MM.1S (cell line): ENCODE measurements around the gene SLC25A22.

Source experiments
- DNase-seq: peaks from one replicate; pipeline ENCODE4 v3.0.0-alpha.2; 2015
- H2AFZ ChIP-seq: fragments of 300-600 bp; sonication (generic); 2 replicates; pipeline ENCODE4 v1.6.0; 2016; ENCODE audit warnings: antibody characterized with exemption, low read length
- H3F3A ChIP-seq: fragments of 300-600 bp; sonication (generic); 2 replicates; pipeline ENCODE4 v1.6.1; 2016; ENCODE audit warnings: mild to moderate bottlenecking, antibody characterized with exemption, low read length, moderate library complexity, mixed read lengths; ENCODE audit not compliant: insufficient read depth
- H3K27ac ChIP-seq: fragments of 300-600 bp; sonication (generic); 2 replicates; pipeline ENCODE4 v1.5.1; 2016; ENCODE audit warnings: mild to moderate bottlenecking, low read length
- H3K27me3 ChIP-seq: fragments of 300-600 bp; sonication (generic); replicated peaks from 2 replicates; pipeline ENCODE4 v1.6.0; 2016; ENCODE audit warnings: low read length; ENCODE audit not compliant: insufficient read depth
- H3K36me3 ChIP-seq: fragments of 300-600 bp; sonication (generic); replicated peaks from 2 replicates; pipeline ENCODE4 v1.6.1; 2016; ENCODE audit warnings: mild to moderate bottlenecking, low read length, mixed read lengths; ENCODE audit not compliant: insufficient read depth
- H3K4me1 ChIP-seq: fragments of 300-600 bp; sonication (generic); 2 replicates; pipeline ENCODE4 v1.6.1; 2016; ENCODE audit warnings: low read length, mixed read lengths
- H3K4me2 ChIP-seq: fragments of 300-600 bp; sonication (generic); 2 replicates; pipeline ENCODE4 v1.6.0; 2016; ENCODE audit warnings: low read depth, low read length
- H3K4me3 ChIP-seq: fragments of 300-600 bp; sonication (generic); 2 replicates; pipeline ENCODE4 v1.5.1; 2016; ENCODE audit warnings: low read length, mixed read lengths
- H3K79me2 ChIP-seq: fragments of 300-600 bp; sonication (generic); 2 replicates; pipeline ENCODE4 v1.6.1; 2016; ENCODE audit warnings: mixed run types, low read length, mixed read lengths
- H3K9ac ChIP-seq: fragments of 300-600 bp; sonication (generic); 2 replicates; pipeline ENCODE4 v1.6.1; 2016; ENCODE audit warnings: low read length, mixed read lengths
- H3K9me2 ChIP-seq: fragments of 300-600 bp; sonication (generic); replicated peaks from 2 replicates; pipeline ENCODE4 v1.6.1; 2016; ENCODE audit warnings: mild to moderate bottlenecking, low read length, mixed read lengths; ENCODE audit not compliant: insufficient read depth
- H3K9me3 ChIP-seq: fragments of 300-600 bp; sonication (generic); replicated peaks from 2 replicates; pipeline ENCODE4 v1.6.1; 2016; ENCODE audit warnings: mild to moderate bottlenecking, low read length, mixed read lengths; ENCODE audit not compliant: insufficient read depth
- H4K20me1 ChIP-seq: fragments of 300-600 bp; sonication (generic); 2 replicates; pipeline ENCODE4 v1.6.1; 2016; ENCODE audit warnings: mild to moderate bottlenecking, low read length, moderate library complexity, mixed read lengths; ENCODE audit not compliant: insufficient read depth
- CTCF ChIP-seq: fragments of 300-600 bp; sonication (generic); IDR thresholded peaks from 2 replicates; pipeline ENCODE4 v1.5.1; 2016; ENCODE audit warnings: antibody characterized with exemption, low read length, mixed read lengths
- EZH2 ChIP-seq: fragments of 300-600 bp; sonication (generic); optimal IDR thresholded peaks from 2 replicates; pipeline ENCODE3; 2017; ENCODE audit warnings: low read depth, mild to moderate bottlenecking, antibody characterized with exemption, low read length, mixed read lengths
- EZH2phosphoT487 ChIP-seq: fragments of 300-600 bp; sonication (generic); IDR thresholded peaks from 2 replicates; pipeline ENCODE4 v1.6.1; 2018; ENCODE audit warnings: antibody characterized with exemption, low read length

The SLC25A22 gene

GRCh38 chr11:748007-748359 is 50.1 kb downstream of the SLC25A22 start:
- no peak for TF ChIP-seq EZH2
- TF ChIP-seq CTCF, result no peak
- TF ChIP-seq EZH2phosphoT487, result no peak
- DNase-seq, result peak; percentile 38

GRCh38 chr11:747158-748006 is 50.7 kb downstream of the SLC25A22 start, which contains the start of gene TALDO1:
TSS of gene TALDO1 (plus strand) at chr11:747464. CDS start at chr11:747482, 18 bp downstream.
- Histone ChIP-seq H3K4me1 (no peaks in the 10 kb centered on the region), H4K20me1 (no peaks in the 10 kb centered on the region), H3K27me3 (no peaks in the 10 kb centered on the region), H3K9me3 (no peaks in the 10 kb centered on the region), H3K36me3 (no peaks in the 10 kb centered on the region), H3K4me3 (peak within 1 kb of the TSS; percentile 75), H3K79me2 (peaks cover 50% of the 10 kb centered on the region), H3K9me2 (no peaks in the 10 kb centered on the region), H3K4me2 (peak within 1 kb of the TSS; percentile 100), H3K27ac (peak within 1 kb of the TSS; percentile 81), H3F3A (peaks cover 13% of the 10 kb centered on the region), H3K9ac (peak within 1 kb of the TSS; percentile 91), H2AFZ (peak within 1 kb of the TSS; percentile 96)
- peak; percentile 95 for DNase-seq
- TF ChIP-seq EZH2 (no peak), EZH2phosphoT487 (no peak), CTCF (no peak)

More at GRCh38 chr11:748007-748359, 50.1 kb downstream of the SLC25A22 start:
- peak overlapping the region; percentile 91 for H3K9ac ChIP-seq
- no peaks in the 10 kb centered on the region for H3K36me3 ChIP-seq
- H3F3A ChIP-seq, result peaks cover 13% of the 10 kb centered on the region
- H3K9me3 ChIP-seq, result no peaks in the 10 kb centered on the region
- H3K27ac ChIP-seq, result peak overlapping the region; percentile 36; the same call in 1 of the 2 replicates
- peak overlapping the region; percentile 75 for H3K4me3 ChIP-seq
- H3K79me2 ChIP-seq, result peaks cover 56% of the 10 kb centered on the region
- no peaks in the 10 kb centered on the region for H4K20me1 ChIP-seq
- H2AFZ ChIP-seq, result peak overlapping the region; percentile 83
- no peaks in the 10 kb centered on the region for H3K9me2 ChIP-seq
- H3K4me2 ChIP-seq, result peak overlapping the region; percentile 72
- H3K4me1 ChIP-seq, result no peaks in the 10 kb centered on the region
- H3K27me3 ChIP-seq, result no peaks in the 10 kb centered on the region

GRCh38 chr11:746289-747157 is 51.6 kb downstream of the SLC25A22 start:
- H3K4me3 ChIP-seq, result peak overlapping the region; percentile 75
- H3K27ac ChIP-seq, result peak overlapping the region; percentile 81
- H3K9me3 ChIP-seq, result no peaks in the 10 kb centered on the region
- H3K9ac ChIP-seq, result peak overlapping the region; percentile 82
- no peaks in the 10 kb centered on the region for H4K20me1 ChIP-seq
- peak overlapping the region; percentile 100 for H3K4me2 ChIP-seq
- no peaks in the 10 kb centered on the region for H3K4me1 ChIP-seq
- H3F3A ChIP-seq, result peaks cover 13% of the 10 kb centered on the region
- H3K27me3 ChIP-seq, result no peaks in the 10 kb centered on the region
- H3K9me2 ChIP-seq, result no peaks in the 10 kb centered on the region
- DNase-seq, result peak; percentile 70
- no peak for TF ChIP-seq EZH2phosphoT487
- no peak for TF ChIP-seq CTCF
- TF ChIP-seq EZH2, result no peak
- H2AFZ ChIP-seq, result peak overlapping the region; percentile 96
- H3K79me2 ChIP-seq, result peaks cover 42% of the 10 kb centered on the region
- H3K36me3 ChIP-seq, result no peaks in the 10 kb centered on the region
